Endothelial cell of umbilical vein (primary cell): ENCODE measurements around the gene PEG3. TPM values are rescaled to one million over a fixed set of nuclear protein-coding genes. Genes with fewer than 3 reads are reported as not detected.

ENCODE experiments used
- BruUV-seq: library from RNA; stranded (reverse); fragments of 400-500 nt; replicated peaks from 2 replicates; lab custom pipeline; 2021; lab: Mats Ljungman, UMichigan
- CTCF ChIA-PET: fragments of 300-600, 350-600 bp; sonication (Branson Sonifier 250); formaldehyde crosslinking; loops from one replicate; lab custom pipeline; 2021; ENCODE audit warnings: antibody characterized with exemption, inconsistent platforms; lab: Charles Lee
- POLR2A ChIA-PET: fragments of 300-600, 350-600 bp; sonication (Branson Sonifier 250); formaldehyde crosslinking; loops from one replicate; lab custom pipeline; 2021; ENCODE audit warnings: antibody characterized with exemption, inconsistent platforms; lab: Charles Lee
- DNase-seq: peaks from one replicate; pipeline ENCODE4 v3.0.0-alpha.2; 2011; ENCODE audit warnings: low read depth, low spot score
- FAIRE-seq: peaks from 2 replicates; lab custom pipeline; 2011; peaks lifted over from hg19 to GRCh38; lab: Jason Lieb, UNC
- H2AFZ ChIP-seq: 2 replicates; pipeline ENCODE4 v1.6.0; 2012; ENCODE audit warnings: low read depth, low read length, control low read depth, inconsistent platforms
- H3K27ac ChIP-seq: 2 replicates; pipeline ENCODE4 v1.5.1; 2011; ENCODE audit warnings: low read depth, mild to moderate bottlenecking, control low read depth, low read length, moderate library complexity; ENCODE audit not compliant: insufficient read depth
- H3K27me3 ChIP-seq, 2 experiments: 2 replicates each; pipeline versions ENCODE4 v1.6.0 to v1.6.1; 2011; ENCODE audit warnings: low read length in 2 of 2, mixed read lengths in 1 of 2; ENCODE audit not compliant: control insufficient read depth in 2 of 2, insufficient read depth in 2 of 2
- H3K36me3 ChIP-seq, 2 experiments: 2 replicates in 1 of 2; 3 replicates in 1 of 2; pipeline ENCODE4 v1.5.1; 2011; ENCODE audit warnings: low read length in 2 of 2, mild to moderate bottlenecking in 1 of 2, moderate library complexity in 1 of 2; ENCODE audit not compliant: control insufficient read depth in 2 of 2, insufficient read depth in 2 of 2; ENCODE audit errors: extremely low read depth in 1 of 2
- H3K4me1 ChIP-seq: 3 replicates; pipeline ENCODE4 v1.5.1; 2011; ENCODE audit warnings: mild to moderate bottlenecking, low read length; ENCODE audit not compliant: control insufficient read depth, insufficient read depth; ENCODE audit errors: extremely low read depth
- H3K4me2 ChIP-seq: 2 replicates; pipeline ENCODE4 v1.6.1; 2011; ENCODE audit warnings: low read length, control low read depth, mixed read lengths; ENCODE audit not compliant: insufficient read depth
- H3K4me3 ChIP-seq, 3 experiments: fragments of 200-600 bp in 1 of 3; sonication (generic), shearing (Covaris generic) in 1 of 3; replicated peaks in 1 of 3; 2 replicates each; pipeline ENCODE4 v1.5.1; 2011 to 2016; ENCODE audit warnings: control low read depth in 3 of 3, low read length in 3 of 3, mild to moderate bottlenecking in 2 of 3, inconsistent platforms in 1 of 3, low read depth in 1 of 3, moderate library complexity in 1 of 3; ENCODE audit not compliant: insufficient read depth in 1 of 3
- H3K79me2 ChIP-seq: 2 replicates; pipeline ENCODE4 v1.6.0; 2012; ENCODE audit warnings: low read length, inconsistent platforms; ENCODE audit not compliant: control insufficient read depth, insufficient read depth
- H3K9ac ChIP-seq: replicated peaks from 2 replicates; pipeline ENCODE3; 2011; ENCODE audit warnings: low read length, control low read depth; ENCODE audit not compliant: insufficient read depth; ENCODE audit errors: extremely low read depth
- H3K9me1 ChIP-seq: replicated peaks from 3 replicates; pipeline ENCODE4 v1.6.0; 2011; ENCODE audit warnings: mild to moderate bottlenecking, low read length; ENCODE audit not compliant: control insufficient read depth, insufficient read depth; ENCODE audit errors: extremely low read depth
- H3K9me3 ChIP-seq: replicated peaks from 2 replicates; pipeline ENCODE4 v1.5.1; 2012; ENCODE audit warnings: low read length, inconsistent platforms; ENCODE audit not compliant: control insufficient read depth, insufficient read depth
- H4K20me1 ChIP-seq: replicated peaks from 2 replicates; pipeline ENCODE3; 2011; ENCODE audit warnings: mild to moderate bottlenecking, low read length; ENCODE audit not compliant: control insufficient read depth, insufficient read depth; ENCODE audit errors: extremely low read depth
- CTCF ChIP-seq, 2 donors: IDR thresholded peaks; 1 replicate in 1 of 2; 2 replicates in 1 of 2; pipeline ENCODE4 v1.5.1; 2011; ENCODE audit warnings: low read length in 2 of 2, mild to moderate bottlenecking in 2 of 2, moderate library complexity in 2 of 2, control low read depth in 1 of 2, inconsistent platforms in 1 of 2, low read depth in 1 of 2; ENCODE audit not compliant: insufficient read depth in 1 of 2; ENCODE audit errors: extremely low read depth in 1 of 2
- EZH2 ChIP-seq: IDR thresholded peaks from 2 replicates; pipeline ENCODE4 v1.6.1; 2012; ENCODE audit warnings: borderline replicate concordance, low read depth, mild to moderate bottlenecking, moderate library complexity, low read length, inconsistent platforms; ENCODE audit not compliant: severe bottlenecking
- FOS ChIP-seq: IDR thresholded peaks from 2 replicates; pipeline ENCODE4 v1.6.1; 2011; ENCODE audit warnings: mild to moderate bottlenecking, low read length, moderate library complexity, borderline replicate concordance; ENCODE audit not compliant: insufficient read depth
- GATA2 ChIP-seq: IDR thresholded peaks from 2 replicates; pipeline ENCODE4 v1.7.0; 2011; ENCODE audit warnings: low read depth, mild to moderate bottlenecking, moderate library complexity, mixed read lengths, low read length; ENCODE audit not compliant: insufficient read length, insufficient read depth
- JUN ChIP-seq: IDR thresholded peaks from 2 replicates; pipeline ENCODE4 v1.6.1; 2011; ENCODE audit warnings: borderline replicate concordance, low read depth; ENCODE audit not compliant: insufficient read length, insufficient read depth
- MYC ChIP-seq: IDR thresholded peaks from one replicate; pipeline ENCODE4 v1.6.1; 2011; ENCODE audit warnings: mild to moderate bottlenecking, low read depth, low read length
- POLR2A ChIP-seq: IDR thresholded peaks from 2 replicates; pipeline ENCODE4 v1.6.1; 2012; ENCODE audit warnings: low read depth, mild to moderate bottlenecking, control low read depth, low read length
- POLR2AphosphoS5 ChIP-seq: IDR thresholded peaks from 2 replicates; pipeline ENCODE4 v1.6.1; 2012; ENCODE audit warnings: low read depth, mild to moderate bottlenecking, control low read depth, low read length, moderate library complexity; ENCODE audit not compliant: insufficient read depth
- dilution Hi-C: fragments of 300-500 bp; cut with MboI; formaldehyde crosslinking; loops from one replicate; pipeline ENCODE4 v1.15.0; 2019; ENCODE audit warnings: low sequenced_read_pairs; ENCODE audit not compliant: extremely low pct_ligation_motif_present
- intact Hi-C: fragments of 100-400 bp; cut with micrococcal nuclease; formaldehyde crosslinking; loops from one replicate; pipeline ENCODE4 v1.10.0; 2022
- polyA plus RNA-seq, 4 experiments: library from polyadenylated mRNA; depleted of rRNA in 3 of 4; stranded (reverse) in 3 of 4; unstranded in 1 of 4; fragments of >200 nt; gene quantifications; 2 replicates each; pipeline versions ENCODE4 v1.2.1 to v1.2.3, GENCODE V29; 2011 to 2012; ENCODE audit warnings: missing spikeins in 1 of 4
- total RNA-seq: library from RNA; stranded (reverse); gene quantifications from 2 replicates; pipeline ENCODE4 v1.2.3, GENCODE V29; 2021
- TF ChIP-seq, protein P1 (sequence below): IDR thresholded peaks from 2 replicates; pipeline ENCODE4 v1.6.1; 2011; ENCODE audit not compliant: insufficient read depth, insufficient read length

The PEG3 gene
- total and polyA plus RNA-seq, 2 donors (not counting 3 experiments of a cell fraction or from before 2014, with no cell fraction given) = 0.27 TPM; not detected in 1

DNA sequence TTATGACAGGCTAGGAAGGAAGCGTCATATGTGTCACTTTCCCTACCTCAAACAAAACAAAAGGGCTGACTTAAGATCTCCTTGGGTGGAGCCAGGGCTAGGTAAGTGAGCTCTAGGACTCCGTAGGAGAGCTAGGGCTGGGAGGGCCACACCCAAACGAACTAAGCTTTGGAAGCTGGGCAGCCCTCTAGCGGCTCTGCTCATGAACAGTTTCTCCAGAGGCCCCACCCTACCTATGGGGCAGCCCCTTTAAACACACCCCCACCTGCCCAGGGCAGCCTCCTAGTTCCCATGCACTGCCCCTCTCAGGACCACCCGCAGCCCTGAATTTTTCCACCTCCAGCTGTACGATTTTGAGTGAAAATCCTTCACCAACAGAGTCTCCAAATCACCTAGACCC is 3.5 kb downstream of the PEG3 start:
- no peak overlapping the region for H3K27ac ChIP-seq
- no peak overlapping the region for H2AFZ ChIP-seq
- DNase-seq (no peak), FAIRE-seq (no peak)
- intact Hi-C loops = no loop called here
- CTCF ChIA-PET = no interaction called here
- dilution Hi-C loops = no loop called here
- no peaks in the 10 kb centered on the region for H3K27me3 ChIP-seq
- H3K9me1 ChIP-seq = no peaks in the 10 kb centered on the region
- H3K9ac ChIP-seq = no peak overlapping the region
- no peak overlapping the region for H3K4me2 ChIP-seq
- H3K9me3 ChIP-seq = no peaks in the 10 kb centered on the region
- no peaks in the 10 kb centered on the region for H4K20me1 ChIP-seq
- H3K79me2 ChIP-seq = no peaks in the 10 kb centered on the region
- TF ChIP-seq, protein P1, sequence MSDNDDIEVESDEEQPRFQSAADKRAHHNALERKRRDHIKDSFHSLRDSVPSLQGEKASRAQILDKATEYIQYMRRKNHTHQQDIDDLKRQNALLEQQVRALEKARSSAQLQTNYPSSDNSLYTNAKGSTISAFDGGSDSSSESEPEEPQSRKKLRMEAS = no peak
- TF ChIP-seq POLR2A (no peak), MYC (no peak), EZH2 (no peak), JUN (no peak), POLR2AphosphoS5 (no peak), FOS (no peak), CTCF (IDR thresholded peaks at IDR 0.05; ENCODE audit: extremely low read depth in 1 of 2, insufficient read depth in 1 of 2, low read depth in 1 of 2, low read length in 2 of 2) (no peak), GATA2 (no peak)
- no peaks in the 10 kb centered on the region for H3K36me3 ChIP-seq
- BruUV-seq = no TSS peak
- POLR2A ChIA-PET = no interaction called here
- no peaks in the 10 kb centered on the region for H3K4me1 ChIP-seq
- H3K4me3 ChIP-seq = no peak overlapping the region
